Panc1 (cell line): Measurements from ENCODE around the gene UPF2. TPM values are rescaled to one million over a fixed set of nuclear protein-coding genes. Genes with fewer than 3 reads are reported as not detected.

Source experiments
- ATAC-seq: fragments of 200-7000 bp; cut with Tn5 transposase; 2 replicates; pipeline ENCODE4 v1.9.1; 2020; ENCODE audit warnings: mild to moderate bottlenecking, moderate library complexity
- BruUV-seq: library from RNA; stranded (reverse); fragments of 400-500 nt; replicated peaks from 2 replicates; lab custom pipeline; 2021; lab: Mats Ljungman, UMichigan
- CTCF ChIA-PET: fragments of 300-600 bp; sonication (Branson Sonifier 250); formaldehyde crosslinking; loops from one replicate; lab custom pipeline; 2022; ENCODE audit warnings: antibody characterized with exemption; lab: Charles Lee
- POLR2A ChIA-PET: fragments of 300-600 bp; sonication (Branson Sonifier 250); formaldehyde crosslinking; loops from one replicate; lab custom pipeline; 2022; ENCODE audit warnings: antibody characterized with exemption; lab: Charles Lee
- DNase-seq: peaks from one replicate; pipeline ENCODE4 v3.0.0-alpha.2; 2010; ENCODE audit warnings: low read depth, low spot score
- H3K27ac ChIP-seq: 2 replicates; pipeline ENCODE4 v1.5.1; 2011; ENCODE audit warnings: mild to moderate bottlenecking, low read length, inconsistent platforms
- H3K27me3 ChIP-seq: fragments of 200-500 bp; sonication (Bioruptor generic); 2 replicates; pipeline ENCODE4 v1.6.0; 2014; ENCODE audit warnings: low read length, inconsistent platforms; ENCODE audit not compliant: control insufficient read depth, insufficient read depth
- H3K36me3 ChIP-seq: fragments of 200-500 bp; sonication (Bioruptor generic); 2 replicates; pipeline ENCODE4 v1.5.1; 2014; ENCODE audit warnings: inconsistent platforms, mild to moderate bottlenecking, low read length, moderate library complexity; ENCODE audit not compliant: control insufficient read depth, insufficient read depth
- H3K4me1 ChIP-seq: 2 replicates; pipeline ENCODE4 v1.5.1; 2011; ENCODE audit warnings: inconsistent platforms, mild to moderate bottlenecking, low read length, moderate library complexity; ENCODE audit not compliant: control insufficient read depth, insufficient read depth
- H3K4me3 ChIP-seq, 2 experiments: 2 replicates each; pipeline ENCODE4 v1.5.1; 2011 to 2012; ENCODE audit warnings: low read depth in 2 of 2, low read length in 2 of 2, mild to moderate bottlenecking in 2 of 2, inconsistent platforms in 1 of 2, moderate library complexity in 1 of 2
- H3K9me3 ChIP-seq: fragments of 200-500 bp; sonication (Bioruptor generic); 2 replicates; pipeline ENCODE4 v1.5.1; 2014; ENCODE audit warnings: low read depth, mild to moderate bottlenecking, inconsistent platforms, low read length, moderate library complexity; ENCODE audit not compliant: control insufficient read depth, insufficient read depth
- POLR2AphosphoS5 ChIP-seq: IDR thresholded peaks from 2 replicates; pipeline ENCODE4 v1.6.1; 2012; ENCODE audit warnings: mild to moderate bottlenecking, low read depth, low read length, moderate library complexity
- SIN3A ChIP-seq: IDR thresholded peaks from 2 replicates; pipeline ENCODE4 v1.6.1; 2012; ENCODE audit warnings: low read depth, mild to moderate bottlenecking, low read length, moderate library complexity, borderline replicate concordance; ENCODE audit not compliant: insufficient read depth
- TCF7L2 ChIP-seq: IDR thresholded peaks from 2 replicates; pipeline ENCODE4 v1.6.1; 2011; ENCODE audit warnings: mild to moderate bottlenecking, low read depth, low read length, inconsistent platforms
- in situ Hi-C: cut with HindIII; loops from 2 replicates; pipeline ENCODE4 v1.10.0; 2016; ENCODE audit warnings: low sequenced_read_pairs, low pct_unique_long_range_greater_than_20kb
- intact Hi-C: fragments of 100-400 bp; cut with micrococcal nuclease; formaldehyde crosslinking; loops from one replicate; pipeline ENCODE4 v1.10.0; 2022; ENCODE audit not compliant: unreplicated experiment
- total RNA-seq: library from RNA; stranded (reverse); gene quantifications from one replicate; pipeline ENCODE4 v1.2.1, GENCODE V29; 2021; ENCODE audit not compliant: unreplicated experiment
- TF ChIP-seq, protein P1 (sequence below): fragments of 450-650 bp; IDR thresholded peaks from 2 replicates; pipeline ENCODE4 v1.5.1; 2017; ENCODE audit warnings: mild to moderate bottlenecking
- TF ChIP-seq, protein P2 (sequence below), 2 experiments: IDR thresholded peaks; 2 replicates each; pipeline ENCODE4 v1.6.1; 2011 to 2012; ENCODE audit warnings: low read depth in 2 of 2, control low read depth in 1 of 2, low read length in 1 of 2, mild to moderate bottlenecking in 1 of 2, moderate library complexity in 1 of 2; ENCODE audit not compliant: insufficient read depth in 1 of 2

Gene UPF2
- total RNA-seq, 1 experiment from 2014 or later: 19.1 TPM

GRCh38 chr10:12019283-12019971, 23.2 kb downstream of the UPF2 start:
- POLR2A ChIA-PET: no interaction called here
- TF ChIP-seq SIN3A (no peak), POLR2AphosphoS5 (no peak), TCF7L2 (no peak)
- TF ChIP-seq, protein P1, sequence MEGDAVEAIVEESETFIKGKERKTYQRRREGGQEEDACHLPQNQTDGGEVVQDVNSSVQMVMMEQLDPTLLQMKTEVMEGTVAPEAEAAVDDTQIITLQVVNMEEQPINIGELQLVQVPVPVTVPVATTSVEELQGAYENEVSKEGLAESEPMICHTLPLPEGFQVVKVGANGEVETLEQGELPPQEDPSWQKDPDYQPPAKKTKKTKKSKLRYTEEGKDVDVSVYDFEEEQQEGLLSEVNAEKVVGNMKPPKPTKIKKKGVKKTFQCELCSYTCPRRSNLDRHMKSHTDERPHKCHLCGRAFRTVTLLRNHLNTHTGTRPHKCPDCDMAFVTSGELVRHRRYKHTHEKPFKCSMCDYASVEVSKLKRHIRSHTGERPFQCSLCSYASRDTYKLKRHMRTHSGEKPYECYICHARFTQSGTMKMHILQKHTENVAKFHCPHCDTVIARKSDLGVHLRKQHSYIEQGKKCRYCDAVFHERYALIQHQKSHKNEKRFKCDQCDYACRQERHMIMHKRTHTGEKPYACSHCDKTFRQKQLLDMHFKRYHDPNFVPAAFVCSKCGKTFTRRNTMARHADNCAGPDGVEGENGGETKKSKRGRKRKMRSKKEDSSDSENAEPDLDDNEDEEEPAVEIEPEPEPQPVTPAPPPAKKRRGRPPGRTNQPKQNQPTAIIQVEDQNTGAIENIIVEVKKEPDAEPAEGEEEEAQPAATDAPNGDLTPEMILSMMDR: no peak
- TF ChIP-seq, protein P2, sequence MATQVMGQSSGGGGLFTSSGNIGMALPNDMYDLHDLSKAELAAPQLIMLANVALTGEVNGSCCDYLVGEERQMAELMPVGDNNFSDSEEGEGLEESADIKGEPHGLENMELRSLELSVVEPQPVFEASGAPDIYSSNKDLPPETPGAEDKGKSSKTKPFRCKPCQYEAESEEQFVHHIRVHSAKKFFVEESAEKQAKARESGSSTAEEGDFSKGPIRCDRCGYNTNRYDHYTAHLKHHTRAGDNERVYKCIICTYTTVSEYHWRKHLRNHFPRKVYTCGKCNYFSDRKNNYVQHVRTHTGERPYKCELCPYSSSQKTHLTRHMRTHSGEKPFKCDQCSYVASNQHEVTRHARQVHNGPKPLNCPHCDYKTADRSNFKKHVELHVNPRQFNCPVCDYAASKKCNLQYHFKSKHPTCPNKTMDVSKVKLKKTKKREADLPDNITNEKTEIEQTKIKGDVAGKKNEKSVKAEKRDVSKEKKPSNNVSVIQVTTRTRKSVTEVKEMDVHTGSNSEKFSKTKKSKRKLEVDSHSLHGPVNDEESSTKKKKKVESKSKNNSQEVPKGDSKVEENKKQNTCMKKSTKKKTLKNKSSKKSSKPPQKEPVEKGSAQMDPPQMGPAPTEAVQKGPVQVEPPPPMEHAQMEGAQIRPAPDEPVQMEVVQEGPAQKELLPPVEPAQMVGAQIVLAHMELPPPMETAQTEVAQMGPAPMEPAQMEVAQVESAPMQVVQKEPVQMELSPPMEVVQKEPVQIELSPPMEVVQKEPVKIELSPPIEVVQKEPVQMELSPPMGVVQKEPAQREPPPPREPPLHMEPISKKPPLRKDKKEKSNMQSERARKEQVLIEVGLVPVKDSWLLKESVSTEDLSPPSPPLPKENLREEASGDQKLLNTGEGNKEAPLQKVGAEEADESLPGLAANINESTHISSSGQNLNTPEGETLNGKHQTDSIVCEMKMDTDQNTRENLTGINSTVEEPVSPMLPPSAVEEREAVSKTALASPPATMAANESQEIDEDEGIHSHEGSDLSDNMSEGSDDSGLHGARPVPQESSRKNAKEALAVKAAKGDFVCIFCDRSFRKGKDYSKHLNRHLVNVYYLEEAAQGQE (IDR thresholded peaks at IDR 0.05; ENCODE audit: insufficient read depth in 1 of 2, low read depth in 2 of 2, low read length in 1 of 2): no peak
- Histone ChIP-seq H3K4me1 (no peaks in the 10 kb centered on the region), H3K36me3 (no peaks in the 10 kb centered on the region; the same call in 1 of the 2 replicates), H3K9me3 (no peaks in the 10 kb centered on the region), H3K27me3 (no peaks in the 10 kb centered on the region), H3K27ac (no peak overlapping the region), H3K4me3 (no peak overlapping the region)
- DNase-seq (no peak), ATAC-seq (no peak)
- BruUV-seq: TSS peak; percentile 27
- intact Hi-C loops (no loop called here), in situ Hi-C loops (no loop called here)
- CTCF ChIA-PET: no interaction called here

DNA sequence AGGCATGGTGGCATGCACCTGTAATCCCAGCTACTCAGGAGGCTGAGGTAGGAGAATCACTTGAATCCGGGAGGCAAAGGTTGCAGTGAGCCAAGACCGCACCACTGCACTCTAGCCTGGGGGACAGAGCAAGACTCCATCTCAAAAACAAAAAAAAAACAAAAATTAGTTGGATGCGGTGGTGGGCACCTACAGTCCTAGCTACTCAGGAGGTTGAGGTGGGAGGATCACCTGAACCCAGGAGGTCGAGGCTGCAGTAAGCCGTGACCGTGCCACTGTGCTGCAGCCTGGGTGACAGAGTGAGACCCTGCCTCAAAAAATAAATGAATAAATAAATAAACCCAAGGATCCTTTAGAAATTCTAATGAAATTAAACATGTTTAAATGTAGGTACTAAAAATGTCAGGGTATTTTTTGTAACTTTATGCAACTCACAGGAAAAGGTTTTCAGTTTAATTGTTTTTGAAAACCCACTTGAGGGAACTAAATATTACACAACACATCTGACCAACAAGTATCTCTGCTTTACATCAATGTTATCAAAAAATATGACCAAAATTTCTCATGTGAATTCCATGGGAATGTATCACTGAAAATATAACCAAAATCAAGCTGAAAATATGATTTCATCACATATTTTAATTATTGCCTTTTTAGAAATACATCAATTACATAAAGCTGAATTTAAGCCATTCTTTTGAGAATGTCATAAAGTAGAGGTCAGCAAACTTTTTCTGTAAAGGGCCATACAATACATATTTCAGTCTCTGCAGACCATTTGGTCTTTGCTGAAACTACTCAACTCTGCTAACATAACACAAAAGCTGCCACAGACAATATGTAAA, 23.9 kb downstream of the UPF2 start:
- Histone ChIP-seq H3K27ac (no peak overlapping the region), H3K9me3 (no peaks in the 10 kb centered on the region), H3K4me3 (no peak overlapping the region), H3K27me3 (no peaks in the 10 kb centered on the region), H3K36me3 (no peaks in the 10 kb centered on the region; the same call in 1 of the 2 replicates), H3K4me1 (no peaks in the 10 kb centered on the region)
- DNase-seq (no peak), ATAC-seq (no peak)
- CTCF ChIA-PET: no interaction called here
- POLR2A ChIA-PET: no interaction called here
- BruUV-seq: no TSS peak
- intact Hi-C loops: no loop called here
- TF ChIP-seq, protein P1: no peak
- TF ChIP-seq POLR2AphosphoS5 (no peak), SIN3A (no peak), TCF7L2 (no peak)
- TF ChIP-seq, protein P2 (IDR thresholded peaks at IDR 0.05; ENCODE audit: insufficient read depth in 1 of 2, low read depth in 2 of 2, low read length in 1 of 2): no peak
- in situ Hi-C loops: no loop called here
